Left kidney (tissue), 2 donors: ENCODE results near the gene WDR55. TPM values are rescaled to one million over a fixed set of nuclear protein-coding genes. Genes with fewer than 3 reads are reported as not detected.
A peak's percentile ranks its signal among the peaks of the same experiment; 100 is the strongest.
"Not testable (repeated sequence)": the region's sequence is repeated elsewhere in the genome, so short reads cannot be mapped to it uniquely, and the experiment has no call there.

ENCODE experiments used
- DNase-seq: peaks from one replicate; pipeline ENCODE4 v3.0.0-alpha.2; 2013
- polyA plus RNA-seq: library from polyadenylated mRNA; unstranded; fragments of 120-200 nt; gene quantifications from one replicate; pipeline ENCODE4 v1.2.1, GENCODE V29; 2013; ENCODE audit not compliant: insufficient read length

The WDR55 gene
- polyA plus RNA-seq, 1 donor: 19.6 TPM

- no peak for DNase-seq
Measured at GRCh38 chr5:140707812-140708211, 43.1 kb downstream of the WDR55 start.

- not testable (repeated sequence) for DNase-seq
Measured at GRCh38 chr5:140708787-140709186, 44.1 kb downstream of the WDR55 start.

- peak; percentile 91 for DNase-seq
Measured at GRCh38 chr5:140710899-140711552, 46.3 kb downstream of the WDR55 start.

- DNase-seq: no peak
Measured at GRCh38 chr5:140711794-140712193, 47.1 kb downstream of the WDR55 start.

GRCh38 chr5:140713562-140714094 lies 48.9 kb downstream of the WDR55 start:
- no peak for DNase-seq

- not testable (repeated sequence) for DNase-seq
Measured at GRCh38 chr5:140716238-140716637, 51.5 kb downstream of the WDR55 start.

GRCh38 chr5:140718266-140718592 lies 53.5 kb downstream of the WDR55 start:
- no peak for DNase-seq

- not testable (repeated sequence) for DNase-seq
Measured at GRCh38 chr5:140720738-140721137, 56.0 kb downstream of the WDR55 start.

GRCh38 chr5:140721395-140721794 lies 56.7 kb downstream of the WDR55 start:
- DNase-seq: not testable (repeated sequence)

Other genes starting within 250 kb of the WDR55 start
- 10.5 TPM for gene EIF4EBP3, start 117.2 kb upstream of the WDR55 start, polyA plus RNA-seq
- 27.2 TPM for gene SRA1, start 107.4 kb upstream of the WDR55 start, polyA plus RNA-seq
- 58.6 TPM for gene APBB3, start 100.3 kb upstream of the WDR55 start, polyA plus RNA-seq
- 80.1 TPM for gene SLC35A4, start 100.1 kb upstream of the WDR55 start, polyA plus RNA-seq
- 5.6 TPM for gene CD14, start 31.7 kb upstream of the WDR55 start, polyA plus RNA-seq
- gene TMCO6, start 25.5 kb upstream of the WDR55 start, polyA plus RNA-seq: 19.8 TPM
- 69.0 TPM for gene NDUFA2, start 17.3 kb upstream of the WDR55 start, polyA plus RNA-seq
- 170 TPM for gene IK, start 17.1 kb upstream of the WDR55 start, polyA plus RNA-seq
- 0.35 TPM for gene DND1, start 8.7 kb downstream of the WDR55 start, polyA plus RNA-seq
- gene HARS1, start 26.5 kb downstream of the WDR55 start, polyA plus RNA-seq: 83.4 TPM
- gene HARS2, start 26.6 kb downstream of the WDR55 start, polyA plus RNA-seq: 61.0 TPM
- gene ZMAT2, start 35.5 kb downstream of the WDR55 start, polyA plus RNA-seq: 124 TPM
- gene PCDHA1, start 121.2 kb downstream of the WDR55 start, polyA plus RNA-seq: not detected
- 0.20 TPM for gene PCDHA2, start 129.9 kb downstream of the WDR55 start, polyA plus RNA-seq
- gene PCDHA3, start 136.2 kb downstream of the WDR55 start, polyA plus RNA-seq: 0.47 TPM
- 1.00 TPM for gene PCDHA4, start 142.2 kb downstream of the WDR55 start, polyA plus RNA-seq
- gene PCDHA5, start 156.7 kb downstream of the WDR55 start, polyA plus RNA-seq: 0.18 TPM
- gene PCDHA6, start 163.1 kb downstream of the WDR55 start, polyA plus RNA-seq: 0.38 TPM
- gene PCDHA7, start 169.4 kb downstream of the WDR55 start, polyA plus RNA-seq: 0.35 TPM
- gene PCDHA8, start 176.3 kb downstream of the WDR55 start, polyA plus RNA-seq: 0.17 TPM
- gene PCDHA9, start 183.5 kb downstream of the WDR55 start, polyA plus RNA-seq: 0.03 TPM
- 0.62 TPM for gene PCDHA10, start 191.0 kb downstream of the WDR55 start, polyA plus RNA-seq
- gene PCDHA11, start 204.1 kb downstream of the WDR55 start, polyA plus RNA-seq: 0.52 TPM
- gene PCDHA12, start 210.4 kb downstream of the WDR55 start, polyA plus RNA-seq: 0.23 TPM
- gene PCDHA13, start 217.2 kb downstream of the WDR55 start, polyA plus RNA-seq: not detected